Adrenal gland (tissue), 12 donors: ENCODE data around the gene TADA2B. TPM values are rescaled to one million over a fixed set of nuclear protein-coding genes. Genes with fewer than 3 reads are reported as not detected.

Source experiments
- DNase-seq, 7 donors: peaks; one replicate each; pipeline ENCODE4 v3.0.0-alpha.2; 2019 to 2020
- H3K27ac ChIP-seq, 5 donors: fragments of 200-600 bp; sonication (generic) in 4 of 5; 1 replicate in 3 of 5; 2 replicates in 2 of 5; pipeline versions ENCODE4 v1.5.1 to v1.8.0; 2016 to 2020; ENCODE audit warnings: mild to moderate bottlenecking in 1 of 5
- H3K27me3 ChIP-seq: fragments of 200-600 bp; 2 replicates; pipeline ENCODE4 v1.8.0; 2021
- H3K36me3 ChIP-seq, 2 donors: fragments of 200-600 bp; replicated peaks in 1 of 2; 1 replicate in 1 of 2; 2 replicates in 1 of 2; pipeline versions ENCODE4 v1.5.1 to v1.8.0; 2018 to 2022
- H3K4me1 ChIP-seq, 2 donors: fragments of 200-600 bp; replicated peaks in 1 of 2; 1 replicate in 1 of 2; 2 replicates in 1 of 2; pipeline versions ENCODE4 v1.5.1 to v1.8.0; 2018 to 2021
- H3K4me3 ChIP-seq, 4 donors: fragments of 200-600 bp; sonication (generic) in 3 of 4; one replicate each; pipeline ENCODE4 v1.5.1; 2016 to 2018
- H3K9me3 ChIP-seq, 3 donors: fragments of 200-600 bp; sonication (generic) in 1 of 3; replicated peaks in 1 of 3; 1 replicate in 2 of 3; 2 replicates in 1 of 3; pipeline versions ENCODE4 v1.5.1 to v1.8.0; 2016 to 2021
- CTCF ChIP-seq, 6 experiments: fragments of 450-650 bp in 4 of 6; fragments of 200-600 bp in 2 of 6; sonication (generic) in 1 of 6; IDR thresholded peaks; 1 replicate in 5 of 6; 2 replicates in 1 of 6; pipeline versions ENCODE4 v1.5.1 to v1.8.0; 2016 to 2021; ENCODE audit warnings: antibody characterized with exemption in 6 of 6, mild to moderate bottlenecking in 2 of 6, moderate library complexity in 1 of 6
- POLR2A ChIP-seq, 2 donors: fragments of 450-650 bp; IDR thresholded peaks; one replicate each; pipeline ENCODE4 v1.6.1; 2017; ENCODE audit warnings: antibody characterized with exemption in 2 of 2, mild to moderate bottlenecking in 2 of 2, moderate library complexity in 1 of 2
- WGBS, 4 donors: extraction: QIAGEN DNeasy Blood & Tissue Kit in 2 of 4; methylation state at CpG; one replicate each; pipeline versions ENCODE4 v1.1.5 to v1.1.7; 2013 to 2017; 5-methylcytosine and 5-hydroxymethylcytosine counted together
- intact Hi-C, 2 donors: fragments of 100-400 bp; cut with DNase I; formaldehyde crosslinking; loops; one replicate each; pipeline versions ENCODE4 v1.14.1 to v1.15.0; 2022 to 2023
- polyA plus RNA-seq, 3 donors: library from polyadenylated mRNA; stranded (reverse); fragments of 200-250 nt in 2 of 3; fragments of 350-450 nt in 1 of 3; fragmentation: Illumina TruSeq in 1 of 3; extraction: RNeasy Lipid Tissue Mini Kit (QIAGEN cat#74804) in 1 of 3; gene quantifications; one replicate each; pipeline ENCODE4 v1.2.3, GENCODE V29; 2013 to 2014
- total RNA-seq, 9 donors: library from RNA; depleted of rRNA in 4 of 9; stranded (reverse); fragments of >200 nt in 4 of 9; fragments of 120-200 nt in 1 of 9; fragmentation: NEBNext Ultra II Directional in 1 of 9; extraction: Animal tissue kit (Norgen Biotek cat#: 25700) in 1 of 9; gene quantifications; one replicate each; pipeline versions ENCODE4 v1.1.0 to v1.2.4, GENCODE V29; 2013 to 2023
- donor health status: healthy with polysubstance abuse.
- donor health status: Bipolar disorder and iron deficiency.
- donor health status: DM: yes; HTN: yes; CAD: no.
- donor health status: DM: no; HTN: no; CAD: no.
- donor health status: DM: no; HTN: no; CAD: no.
- donor health status: DM: yes; HTN: yes; CAD: no.

The TADA2B gene
- total and polyA plus RNA-seq, 12 donors, result 13.3 to 60.8 (median 32.4) TPM

DNA sequence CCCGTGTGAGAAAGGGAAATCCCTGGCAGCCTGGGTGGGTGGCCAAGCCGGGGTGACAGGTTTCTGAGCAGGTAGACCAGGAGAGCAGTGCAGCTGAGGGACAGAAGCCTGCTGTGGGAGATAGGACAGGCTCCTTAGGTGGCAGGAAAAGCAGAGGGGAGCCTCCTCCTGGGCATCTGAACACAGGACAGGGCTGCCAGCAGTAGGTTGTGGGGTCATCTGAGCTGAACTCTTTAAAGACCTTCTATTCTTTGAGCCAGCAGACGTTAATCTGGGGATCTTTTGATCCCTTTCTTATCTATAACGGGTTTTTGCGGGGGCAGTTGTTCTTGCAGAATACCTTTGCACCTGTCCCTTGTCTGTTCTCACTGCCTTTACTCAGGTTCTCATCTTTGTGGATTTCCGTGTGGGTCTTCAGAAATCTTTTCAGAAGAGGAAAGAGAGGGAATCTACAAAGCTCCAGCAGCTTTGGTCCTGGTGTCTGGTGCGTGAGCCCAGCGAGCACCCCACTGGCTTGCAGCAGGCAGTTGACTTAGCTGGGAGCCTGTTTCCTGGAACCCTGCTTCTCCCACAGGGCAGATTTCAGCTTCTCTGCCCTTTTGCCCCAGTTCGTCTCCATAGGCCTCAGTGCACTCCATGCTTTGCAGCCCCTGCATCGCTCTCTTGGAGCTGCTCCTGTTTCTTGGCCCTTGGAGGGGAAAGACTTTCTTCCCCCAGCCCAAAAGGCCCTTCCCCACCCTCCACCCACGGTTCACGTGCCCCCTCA lies 35.8 kb upstream of the TADA2B start:
- peak overlapping the region; percentile 30 to 83 (median 75) for H3K27ac ChIP-seq
- DNase-seq, result no peak
- no peaks in the 10 kb centered on the region for H3K27me3 ChIP-seq
- intact Hi-C loops, result no loop called here
- H3K36me3 ChIP-seq, result peaks cover 0 to 82% of the 10 kb centered on the region in 2 donors
- H3K9me3 ChIP-seq, result no peaks in the 10 kb centered on the region
- TF ChIP-seq POLR2A (IDR thresholded peaks at IDR 0.05) (no peak), CTCF (IDR thresholded peaks at IDR 0.05) (no peak)
- no peak overlapping the region for H3K4me3 ChIP-seq
- 74 to 86% (median 81%) methylated on average over 11 to 12 of the region's 12 CpGs for whole genome bisulfite sequencing, 4 donors
- peaks cover 16 to 44% of the 10 kb centered on the region in 2 donors for H3K4me1 ChIP-seq

DNA sequence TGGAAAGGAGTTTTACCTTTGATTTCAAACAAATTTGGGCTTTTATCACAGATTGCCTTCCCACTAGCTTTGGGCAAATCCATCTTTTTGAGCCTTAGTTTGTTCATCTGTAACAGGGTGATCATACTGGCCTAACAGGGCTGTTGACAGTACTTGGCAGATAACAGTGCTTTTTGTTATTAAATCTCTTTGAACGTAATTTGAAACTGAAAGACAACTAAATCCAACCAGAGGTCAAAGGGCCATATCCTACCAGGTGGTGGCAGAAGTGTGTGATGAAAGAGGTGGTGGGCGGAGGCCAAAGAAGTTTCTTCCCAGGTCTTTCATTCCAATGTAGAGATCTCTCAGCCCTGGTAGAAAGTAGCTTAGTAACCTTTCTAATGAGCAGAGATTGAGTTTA lies 35.2 kb upstream of the TADA2B start:
- Histone ChIP-seq H3K4me3 (no peak overlapping the region), H3K9me3 (no peaks in the 10 kb centered on the region), H3K4me1 (peaks cover 16 to 41% of the 10 kb centered on the region in 2 donors), H3K27ac (peak overlapping the region in 3 of 5 donors; percentile 25 to 83 (median 73)), H3K27me3 (no peaks in the 10 kb centered on the region), H3K36me3 (peaks cover 0 to 84% of the 10 kb centered on the region in 2 donors)
- DNase-seq, result no peak
- TF ChIP-seq CTCF (IDR thresholded peaks at IDR 0.05) (no peak), POLR2A (IDR thresholded peaks at IDR 0.05) (no peak)
- intact Hi-C loops, result no loop called here
- 45 to 61% (median 51%) methylated on average over 2 of the region's 2 CpGs for WGBS, 4 donors

- TF ChIP-seq POLR2A (IDR thresholded peaks at IDR 0.05), result no peak
- TF ChIP-seq CTCF (IDR thresholded peaks at IDR 0.05), result no peak
- Histone ChIP-seq H3K4me3 (no peak overlapping the region), H3K27ac (peak overlapping the region in 2 of 5 donors; percentile 73 to 83), H3K4me1 (peaks cover 16 to 36% of the 10 kb centered on the region in 2 donors), H3K9me3 (no peaks in the 10 kb centered on the region), H3K36me3 (peaks cover 0 to 77% of the 10 kb centered on the region in 2 donors), H3K27me3 (no peaks in the 10 kb centered on the region)
- DNase-seq, result no peak
- intact Hi-C loops, result no loop called here
- 75 to 78% (median 76%) methylated on average over 5 of the region's 5 CpGs for WGBS, 4 donors
These were observed 33.6 kb upstream of the TADA2B start for GRCh38 chr4:7009564-7009963.

DNA sequence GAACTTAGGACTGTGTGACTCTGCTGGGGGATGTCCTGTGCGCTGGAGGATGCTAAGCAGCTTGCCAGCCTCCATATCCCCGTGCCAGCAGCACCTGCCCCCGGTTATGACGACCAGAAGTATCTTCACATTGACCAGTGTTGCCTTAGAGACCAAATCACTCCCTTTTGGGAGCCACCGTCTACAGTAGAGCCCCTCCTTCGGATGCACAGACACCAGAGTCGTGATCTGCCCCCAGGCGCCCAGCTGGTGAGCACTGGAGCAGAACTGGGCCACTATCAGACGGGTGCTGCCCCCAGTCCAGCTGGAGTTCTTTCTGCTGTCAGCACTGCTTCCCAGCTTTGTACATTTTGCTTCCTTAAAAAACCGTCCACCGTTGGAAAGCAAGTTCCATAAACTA lies 30.0 kb upstream of the TADA2B start:
- intact Hi-C loops, result no loop called here
- WGBS, 4 donors, result 81 to 91% (median 89%) methylated on average over 10 to 11 of the region's 11 CpGs
- no peak for DNase-seq

More for the DNA sequence above, 30.0 kb upstream of the TADA2B start:
- H3K27me3 ChIP-seq, result no peaks in the 10 kb centered on the region
- no peak for TF ChIP-seq POLR2A (IDR thresholded peaks at IDR 0.05)
- TF ChIP-seq CTCF (IDR thresholded peaks at IDR 0.05), result no peak
- H3K4me1 ChIP-seq, result peaks cover 10 to 31% of the 10 kb centered on the region in 2 donors
- no peak overlapping the region for H3K4me3 ChIP-seq
- H3K9me3 ChIP-seq, result no peaks in the 10 kb centered on the region
- H3K36me3 ChIP-seq, result peaks cover 0 to 89% of the 10 kb centered on the region in 2 donors
- no peak overlapping the region for H3K27ac ChIP-seq
